ENCODE results near the gene USO1.

The USO1 gene

DNA sequence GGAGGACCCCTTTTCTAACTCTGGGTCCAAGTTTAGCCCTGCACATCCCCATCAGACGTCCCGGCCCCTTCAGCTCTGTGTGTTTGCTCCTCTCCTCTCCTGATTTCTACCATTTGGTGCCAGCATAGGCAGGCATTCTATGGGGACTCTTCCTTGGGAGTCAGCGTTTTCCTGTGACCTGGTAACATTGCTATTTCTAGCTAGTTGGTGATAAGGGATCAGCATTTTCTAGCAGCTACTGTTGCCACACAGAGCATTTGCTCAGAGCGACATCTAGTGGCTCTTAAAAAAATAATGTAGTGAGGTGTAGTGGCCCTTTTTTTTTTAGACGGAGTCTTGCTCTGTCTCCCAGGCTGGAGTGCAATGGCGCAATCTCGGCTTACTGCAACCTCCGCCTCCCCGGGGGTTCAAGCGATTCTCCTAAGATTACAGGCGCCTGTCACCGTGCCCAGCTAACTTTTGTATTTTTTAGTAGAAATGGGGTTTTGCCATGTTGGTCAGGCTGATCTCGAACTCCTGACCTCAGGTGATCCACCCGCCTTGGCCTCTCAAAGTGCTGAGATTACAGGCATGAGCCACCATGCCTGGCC, 123.9 kb downstream of the USO1 start:
- DNase-seq = peak; percentile 18 to 62

DNA sequence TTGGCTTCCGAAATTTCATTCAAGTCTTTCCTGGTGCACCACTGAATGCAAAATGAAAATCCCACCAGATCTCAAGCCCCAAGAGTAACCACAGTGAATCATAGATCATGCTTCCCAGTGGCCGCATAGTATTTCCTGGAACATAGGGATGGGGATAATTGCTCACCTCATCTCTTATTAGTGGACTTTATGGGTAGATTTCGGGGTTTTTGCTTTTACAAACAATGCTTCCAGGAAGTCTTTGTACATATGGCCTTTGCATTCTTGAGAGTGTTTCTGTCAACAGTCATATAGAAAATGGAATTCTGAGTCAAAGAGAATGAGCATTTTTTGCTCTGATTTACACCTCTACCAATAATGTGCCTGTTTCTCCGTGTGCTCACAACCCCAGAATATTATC, 124.5 kb downstream of the USO1 start:
- no peak for DNase-seq

DNA sequence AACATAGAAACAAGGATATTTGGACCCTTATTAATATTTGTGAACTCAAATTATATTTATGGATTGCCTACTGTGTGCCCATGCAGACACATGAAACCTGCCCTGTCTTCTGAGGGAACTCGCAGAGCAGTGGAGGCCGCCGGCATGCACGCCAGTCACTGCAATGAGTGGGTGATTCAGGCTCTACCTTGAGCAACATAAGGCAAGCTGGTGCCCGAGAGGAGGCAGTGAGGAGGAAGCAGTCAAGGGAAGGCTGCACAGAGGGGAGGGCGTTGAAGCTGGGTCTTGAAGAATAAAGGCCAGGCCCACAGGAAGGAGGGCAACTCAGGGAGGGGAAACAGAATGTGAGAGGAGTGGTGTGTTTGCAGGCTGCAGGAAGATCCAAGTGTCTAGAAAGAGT, 125.1 kb downstream of the USO1 start:
- DNase-seq = no peak

DNA sequence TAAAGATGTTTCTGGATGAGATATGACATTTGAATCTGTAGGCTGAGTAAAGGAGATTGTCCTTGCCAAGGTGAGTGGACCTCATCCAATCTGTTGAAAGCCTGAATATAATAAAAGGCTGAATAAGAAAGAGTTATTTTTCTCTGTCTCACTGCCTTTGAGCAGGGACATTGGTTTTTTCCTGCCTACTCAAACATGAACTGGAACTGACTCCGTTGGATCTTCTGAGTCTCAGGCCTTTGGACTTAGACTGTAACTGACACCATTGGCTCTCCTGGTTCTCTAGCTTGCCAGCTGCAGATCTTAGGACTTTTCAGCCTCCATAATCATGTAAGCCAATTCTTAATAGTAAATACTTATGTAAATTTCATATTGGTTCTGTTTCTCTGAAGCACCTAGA, 134.3 kb downstream of the USO1 start:
- no peak for DNase-seq

DNA sequence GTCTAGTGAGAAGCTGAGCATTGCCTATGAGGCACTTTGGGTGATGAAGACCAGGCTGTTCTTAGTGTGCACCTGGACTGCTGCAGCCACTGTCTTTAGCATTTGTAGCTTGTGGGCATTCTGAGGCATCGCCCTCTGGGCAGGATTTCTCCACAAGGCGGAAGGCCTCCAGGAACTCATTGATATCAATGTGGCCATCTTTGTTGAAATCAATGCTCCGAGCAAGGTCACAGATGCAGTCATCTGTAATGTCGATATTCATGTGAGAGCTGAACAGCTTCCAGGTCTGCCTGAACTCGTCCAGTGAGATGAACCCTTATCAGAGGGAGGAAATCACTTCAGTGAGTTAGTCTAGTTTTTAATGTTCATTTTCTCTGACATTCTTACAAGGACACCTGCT, 136.2 kb downstream of the USO1 start:
- no peak for DNase-seq
